ENCODE measurements around the gene DMD.

DNA sequence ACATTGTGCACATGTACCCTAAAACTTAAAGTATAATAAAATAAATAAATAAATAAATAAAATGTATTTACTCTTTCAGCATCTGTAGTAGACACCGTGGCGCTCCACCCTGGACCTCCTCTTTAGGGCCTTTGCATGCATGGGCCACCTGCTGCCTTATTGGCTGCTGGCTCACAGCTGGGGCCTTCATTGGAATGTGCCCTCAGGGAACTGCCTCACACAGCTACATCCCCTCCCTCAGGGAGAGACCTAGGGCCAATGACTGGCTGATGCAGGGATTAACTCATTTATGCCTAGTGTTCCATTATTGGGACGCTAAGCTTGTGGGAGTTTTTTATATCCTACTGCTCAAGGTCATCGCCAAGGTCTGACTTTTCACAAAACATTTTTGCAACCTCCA, 1836.6 kb downstream of the DMD start:
- TF ChIP-seq, protein P1, sequence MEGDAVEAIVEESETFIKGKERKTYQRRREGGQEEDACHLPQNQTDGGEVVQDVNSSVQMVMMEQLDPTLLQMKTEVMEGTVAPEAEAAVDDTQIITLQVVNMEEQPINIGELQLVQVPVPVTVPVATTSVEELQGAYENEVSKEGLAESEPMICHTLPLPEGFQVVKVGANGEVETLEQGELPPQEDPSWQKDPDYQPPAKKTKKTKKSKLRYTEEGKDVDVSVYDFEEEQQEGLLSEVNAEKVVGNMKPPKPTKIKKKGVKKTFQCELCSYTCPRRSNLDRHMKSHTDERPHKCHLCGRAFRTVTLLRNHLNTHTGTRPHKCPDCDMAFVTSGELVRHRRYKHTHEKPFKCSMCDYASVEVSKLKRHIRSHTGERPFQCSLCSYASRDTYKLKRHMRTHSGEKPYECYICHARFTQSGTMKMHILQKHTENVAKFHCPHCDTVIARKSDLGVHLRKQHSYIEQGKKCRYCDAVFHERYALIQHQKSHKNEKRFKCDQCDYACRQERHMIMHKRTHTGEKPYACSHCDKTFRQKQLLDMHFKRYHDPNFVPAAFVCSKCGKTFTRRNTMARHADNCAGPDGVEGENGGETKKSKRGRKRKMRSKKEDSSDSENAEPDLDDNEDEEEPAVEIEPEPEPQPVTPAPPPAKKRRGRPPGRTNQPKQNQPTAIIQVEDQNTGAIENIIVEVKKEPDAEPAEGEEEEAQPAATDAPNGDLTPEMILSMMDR (IDR thresholded peaks at IDR 0.05) = no peak
- TF ChIP-seq POLR2AphosphoS5 (IDR thresholded peaks at IDR 0.05) = no peak
- TF ChIP-seq POLR2A (IDR thresholded peaks at IDR 0.05) = no peak
